GM21367 (cell line): ENCODE data around the gene AXIN2.
"Not testable (repeated sequence)": the region's sequence is repeated elsewhere in the genome, so short reads cannot be mapped to it uniquely, and the experiment has no call there.

Source experiments
- ATAC-seq: cut with Tn5 transposase; IDR thresholded peaks from one replicate; pipeline ENCODE4 v1.9.1; 2021; ENCODE audit not compliant: unreplicated experiment

The AXIN2 gene

GRCh38 chr17:65523411-65523810 is 38.0 kb downstream of the AXIN2 start:
- no peak for ATAC-seq

GRCh38 chr17:65522751-65523404 is 38.6 kb downstream of the AXIN2 start:
- ATAC-seq, result no peak

- ATAC-seq, result no peak
Observed at GRCh38 chr17:65519462-65519861, 42.0 kb downstream of the AXIN2 start.

DNA sequence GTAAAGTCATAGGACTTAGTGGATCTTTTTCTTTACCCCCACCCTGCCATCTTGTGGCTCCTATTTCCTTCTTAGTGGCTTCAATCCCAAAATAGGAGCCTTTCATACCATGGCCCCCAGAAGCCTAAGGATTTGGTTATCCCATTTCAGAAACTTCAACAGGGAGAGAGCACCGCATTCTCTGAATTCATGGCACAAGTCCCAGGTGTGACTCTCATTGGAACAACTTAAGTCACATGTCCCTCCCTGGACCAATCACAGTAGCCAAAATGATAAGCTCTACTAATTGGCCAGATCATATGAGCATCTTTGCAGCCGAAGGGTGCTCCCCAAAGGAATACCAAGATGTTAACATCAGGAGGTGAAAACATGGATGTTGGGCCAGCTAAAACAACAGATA is 43.2 kb downstream of the AXIN2 start:
- ATAC-seq, result no peak

GRCh38 chr17:65515959-65516948 is 45.2 kb downstream of the AXIN2 start:
- ATAC-seq, result no peak

DNA sequence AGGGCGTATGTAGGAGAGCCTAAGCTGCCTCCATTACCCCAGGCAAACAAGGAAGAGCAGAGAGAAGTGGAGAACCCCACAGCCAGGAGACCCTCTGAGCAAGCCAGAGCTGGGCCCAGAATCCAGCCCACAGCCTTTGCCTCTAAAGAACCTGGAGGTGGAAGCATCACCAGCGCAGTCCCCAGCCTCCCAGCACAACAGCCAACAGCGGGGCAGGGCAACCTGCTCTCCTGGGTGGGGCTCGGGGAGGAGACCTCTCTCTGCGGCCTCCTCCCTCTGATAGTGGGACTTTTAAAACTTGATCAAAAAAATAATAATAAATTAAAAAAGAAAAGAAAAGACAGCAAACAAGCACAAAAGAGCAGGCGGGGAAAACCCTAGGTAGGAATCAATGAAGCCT is 45.9 kb downstream of the AXIN2 start:
- no peak for ATAC-seq

- ATAC-seq, result no peak
Observed at GRCh38 chr17:65514541-65514940, 46.9 kb downstream of the AXIN2 start.

GRCh38 chr17:65514082-65514481 is 47.4 kb downstream of the AXIN2 start:
- no peak for ATAC-seq

DNA sequence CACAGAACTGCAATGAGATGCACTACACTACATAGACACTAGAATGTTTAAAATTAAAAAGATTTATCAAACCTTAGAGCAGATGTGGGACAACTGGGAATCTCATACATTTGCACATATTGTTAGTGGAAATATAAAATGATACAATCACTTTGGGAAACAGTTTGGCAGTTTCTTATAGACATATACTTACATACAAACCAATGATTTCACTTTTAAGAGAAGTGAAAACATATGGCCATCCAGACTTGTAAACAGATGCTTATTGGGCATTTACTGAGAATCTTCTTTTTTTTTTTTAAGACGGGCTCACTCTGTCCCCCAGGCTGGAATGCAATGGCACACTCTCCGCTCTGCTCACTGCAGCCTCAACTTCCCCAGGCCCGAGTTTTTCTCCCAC is 50.1 kb downstream of the AXIN2 start:
- no peak for ATAC-seq

DNA sequence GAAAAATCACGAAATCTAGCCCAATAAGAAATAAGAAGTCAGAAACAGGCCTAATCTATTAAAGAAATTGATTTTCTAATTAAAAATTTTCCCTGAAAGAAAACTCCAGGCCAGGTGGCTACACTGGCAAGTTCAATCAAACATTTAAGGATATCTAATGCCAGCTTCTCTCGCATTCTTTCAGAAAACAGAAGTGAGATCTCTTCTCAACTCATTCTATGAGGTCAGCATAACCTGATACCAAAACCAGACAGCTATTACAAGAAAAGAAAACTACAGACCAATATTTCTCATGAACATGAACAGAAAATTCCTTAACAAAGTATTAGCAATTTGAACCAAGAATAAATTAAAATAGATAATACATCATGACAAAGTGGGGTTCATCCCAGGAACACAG is 52.4 kb downstream of the AXIN2 start:
- peak; percentile 44 for ATAC-seq

- not testable (repeated sequence) for ATAC-seq
Observed at GRCh38 chr17:65504673-65505072, 56.8 kb downstream of the AXIN2 start.

DNA sequence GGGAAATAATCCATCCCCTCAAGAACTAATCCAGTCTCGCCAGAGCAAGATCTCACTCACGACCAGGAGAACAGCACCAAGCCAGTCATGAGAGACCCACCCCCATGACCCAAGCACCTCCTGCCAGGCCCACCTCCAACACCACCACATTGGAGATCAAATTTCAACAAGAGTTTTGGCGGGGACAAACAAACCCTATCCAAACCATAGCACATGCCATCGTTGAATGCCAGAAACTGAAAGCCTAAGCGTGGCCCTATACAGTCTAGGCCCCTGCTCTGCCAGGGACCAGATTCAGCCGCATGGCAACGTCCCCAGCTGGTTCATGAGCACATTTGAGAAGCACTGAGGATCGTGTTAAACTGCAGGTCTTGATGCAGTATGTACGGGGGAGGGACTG is 57.3 kb downstream of the AXIN2 start:
- ATAC-seq, result no peak

- no peak for ATAC-seq
Observed at GRCh38 chr17:65503557-65503956, 57.9 kb downstream of the AXIN2 start.

DNA sequence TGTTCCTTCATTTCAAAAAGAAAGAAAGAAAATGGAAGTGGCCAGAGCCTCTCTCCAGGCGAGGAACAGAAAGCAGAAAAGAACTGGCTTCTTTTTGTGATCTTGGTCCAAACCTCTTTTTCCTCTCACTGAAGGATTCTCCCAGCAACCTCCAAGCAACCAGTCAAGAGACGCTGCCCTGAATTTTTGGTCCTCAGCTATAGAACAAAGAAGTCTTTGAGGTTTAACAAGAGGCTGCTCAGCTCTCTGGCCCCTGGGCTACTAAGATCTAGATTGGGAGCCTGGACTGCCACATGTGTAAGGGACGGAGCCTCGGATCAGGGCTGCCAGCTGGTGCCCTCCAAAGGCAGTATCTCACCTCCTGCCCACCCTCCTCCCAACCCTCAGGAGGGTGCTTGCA is 62.6 kb downstream of the AXIN2 start:
- ATAC-seq, result no peak

DNA sequence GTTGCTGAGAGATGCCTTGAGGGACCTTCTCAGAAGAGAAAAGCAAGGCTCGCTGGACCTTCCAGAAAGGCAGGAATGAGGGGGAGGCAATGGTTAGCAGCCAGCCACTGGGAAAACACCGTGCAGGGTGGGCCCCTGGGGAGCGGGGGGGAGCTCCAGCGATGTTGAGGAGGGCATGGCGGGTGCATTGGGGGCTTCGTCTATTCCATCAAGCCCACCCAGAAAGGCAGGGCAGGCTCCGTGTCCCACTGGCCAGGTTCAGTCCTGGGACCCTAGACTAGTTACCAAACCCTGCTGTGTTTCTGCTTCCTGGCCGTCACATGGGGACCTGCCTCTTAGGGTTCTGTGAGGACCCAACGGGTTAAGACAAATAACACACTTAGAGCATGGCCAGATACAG is 64.6 kb downstream of the AXIN2 start:
- no peak for ATAC-seq

DNA sequence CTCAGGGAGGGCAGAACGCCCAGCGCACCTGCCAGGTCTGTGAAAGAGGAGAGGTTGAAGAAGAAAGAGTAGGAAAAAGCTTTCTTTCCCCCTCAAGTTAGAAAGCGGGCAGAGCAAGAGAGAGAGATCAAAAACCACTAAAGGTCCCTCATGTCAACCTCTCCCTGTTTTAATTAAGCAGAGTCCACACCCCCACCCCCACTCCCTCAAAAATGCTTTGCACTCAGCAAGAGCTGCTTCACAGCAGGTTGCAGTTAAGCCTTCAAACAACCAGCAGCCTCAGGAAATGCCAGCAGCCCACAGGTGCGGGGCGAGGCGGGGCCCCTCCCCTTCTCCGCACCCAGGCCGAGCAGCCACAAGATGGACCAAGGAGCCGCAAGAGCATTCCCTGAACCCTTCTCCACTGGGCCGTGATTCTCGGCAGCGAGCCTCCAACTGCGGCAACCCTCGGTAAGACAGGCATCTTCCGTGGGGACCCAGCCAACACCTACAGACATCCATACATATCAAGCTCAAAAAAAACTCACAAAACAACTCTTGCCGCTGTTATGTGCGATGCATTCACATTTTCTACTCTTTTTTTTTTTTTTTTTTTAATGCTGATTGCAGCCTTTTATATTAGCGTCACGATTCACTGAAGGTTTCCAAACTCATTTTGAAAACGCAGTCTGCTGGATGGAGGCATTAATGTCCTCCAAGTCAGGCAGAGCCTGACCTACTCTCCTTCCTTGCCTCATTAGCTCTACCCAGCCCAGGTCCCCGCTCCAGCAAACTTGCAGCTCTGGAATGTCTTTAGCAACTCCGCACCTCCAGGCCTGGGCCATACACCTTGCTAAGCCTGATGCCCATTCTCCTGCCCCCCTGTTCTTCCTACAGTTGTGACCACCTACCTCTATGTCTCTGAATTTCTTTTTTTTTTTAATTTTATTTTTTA is 66.1 kb downstream of the AXIN2 start:
- ATAC-seq, result no peak

DNA sequence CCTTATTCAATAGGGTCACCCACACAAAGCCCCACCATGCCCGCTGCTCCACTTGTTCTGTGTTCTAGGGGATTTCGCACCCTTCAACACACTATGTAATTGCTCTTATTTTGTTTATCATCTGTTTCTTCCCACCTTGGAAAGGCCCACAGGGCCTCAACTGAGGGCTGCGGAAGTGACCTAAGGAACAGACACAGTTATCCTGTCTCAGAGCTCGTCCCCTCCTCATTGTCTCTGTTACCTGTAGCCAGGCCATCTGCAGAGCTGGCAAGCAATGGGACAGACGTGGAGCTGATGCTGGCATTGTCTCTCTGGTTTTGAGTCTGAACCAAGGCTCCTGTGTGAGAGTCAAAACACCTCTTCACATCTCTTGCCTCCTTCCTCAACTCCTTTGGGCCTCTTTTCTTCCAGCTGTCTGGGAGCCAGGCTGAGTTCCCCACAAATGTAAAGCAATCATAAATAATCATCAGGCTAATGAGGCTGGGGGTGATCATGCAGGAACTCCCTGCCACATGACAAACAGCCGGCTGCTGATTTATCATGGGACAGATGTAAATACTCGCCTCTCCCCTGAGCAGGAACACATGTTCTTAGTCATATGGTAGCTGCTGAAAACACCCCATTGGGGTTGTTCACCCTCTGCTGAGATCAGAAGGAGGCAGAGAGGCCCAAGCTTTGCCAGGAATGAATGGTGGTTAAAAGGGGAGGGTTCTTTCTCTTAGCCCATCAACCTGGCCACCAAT is 71.9 kb downstream of the AXIN2 start:
- ATAC-seq, result no peak

- ATAC-seq, result no peak
Observed at GRCh38 chr17:65488665-65489064, 72.8 kb downstream of the AXIN2 start.

- ATAC-seq, result no peak
Observed at GRCh38 chr17:65487990-65488389, 73.5 kb downstream of the AXIN2 start.

- ATAC-seq, result no peak
Observed at GRCh38 chr17:65487161-65487560, 74.3 kb downstream of the AXIN2 start.
